Activated CD4-positive, alpha-beta T cell treated with anti-CD3 and anti-CD28 coated beads, Interleukin-2, amount 10 ng/mL, durations not matched to agents 7 days and 5 days (primary cell): ENCODE results near the gene NIBAN1. TPM values are rescaled to one million over a fixed set of nuclear protein-coding genes. Genes with fewer than 3 reads are reported as not detected.
A peak's percentile ranks its signal among the peaks of the same experiment; 100 is the strongest.

Source experiments
- CTCF ChIA-PET: fragments of 350-600 bp; sonication (Branson Sonifier 250); formaldehyde crosslinking; loops from one replicate; lab custom pipeline; 2021; ENCODE audit warnings: antibody characterized with exemption; lab: Charles Lee
- POLR2A ChIA-PET: fragments of 350-600 bp; sonication (Branson Sonifier 250); formaldehyde crosslinking; loops from one replicate; lab custom pipeline; 2021; ENCODE audit warnings: antibody characterized with exemption; lab: Charles Lee
- DNase-seq: peaks from one replicate; pipeline ENCODE4 v3.0.0-alpha.2; 2020
- H3K27ac Mint-ChIP-seq: one replicate; pipeline ENCODE4 v1.8.0; 2021; ENCODE audit warnings: mild to moderate bottlenecking, moderate library complexity, mixed read lengths
- H3K27me3 Mint-ChIP-seq: one replicate; pipeline ENCODE4 v1.8.0; 2021; ENCODE audit warnings: mixed read lengths
- H3K36me3 Mint-ChIP-seq: one replicate; pipeline ENCODE4 v1.8.0; 2021; ENCODE audit warnings: low read depth, mixed read lengths
- H3K4me1 Mint-ChIP-seq: one replicate; pipeline ENCODE4 v1.8.0; 2021; ENCODE audit warnings: mixed read lengths
- H3K4me3 Mint-ChIP-seq: one replicate; pipeline ENCODE4 v1.8.0; 2021; ENCODE audit warnings: mild to moderate bottlenecking, moderate library complexity, mixed read lengths
- H3K9me3 Mint-ChIP-seq: one replicate; pipeline ENCODE4 v1.8.0; 2021; ENCODE audit warnings: mixed read lengths
- total RNA-seq, 2 experiments: library from RNA; stranded (reverse); gene quantifications; one replicate each; pipeline ENCODE4 v1.2.3, GENCODE V29; 2021

The NIBAN1 gene
- total RNA-seq, 2 experiments from 2014 or later, result 57.6 to 60.9 TPM

DNA sequence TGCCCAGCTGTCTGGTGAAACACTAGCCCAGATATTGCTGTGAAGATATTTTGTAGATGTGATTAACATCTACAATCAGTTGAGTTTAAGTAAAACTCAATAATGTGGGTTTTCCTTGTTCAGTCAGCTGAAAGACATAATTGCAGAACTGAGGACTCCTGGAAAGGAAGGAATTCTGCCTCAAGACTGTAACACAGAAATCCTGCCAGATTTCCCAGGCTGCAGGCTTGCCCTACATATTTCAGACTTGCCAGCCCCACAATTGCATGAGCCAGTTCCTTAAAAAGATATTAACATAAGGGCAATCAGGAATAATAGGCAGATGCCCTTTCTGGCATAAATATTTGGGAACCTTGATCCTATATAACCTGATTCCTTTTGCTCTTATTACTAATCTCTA lies 14.2 kb upstream of the NIBAN1 start:
- Mint-ChIP-seq H3K36me3 (no peaks in the 10 kb centered on the region), H3K4me3 (no peak overlapping the region), H3K27ac (no peak overlapping the region), H3K27me3 (peaks cover 31% of the 10 kb centered on the region), H3K4me1 (no peaks in the 10 kb centered on the region), H3K9me3 (no peaks in the 10 kb centered on the region)
- no peak for DNase-seq
- POLR2A ChIA-PET, result no interaction called here
- CTCF ChIA-PET, result no interaction called here

DNA sequence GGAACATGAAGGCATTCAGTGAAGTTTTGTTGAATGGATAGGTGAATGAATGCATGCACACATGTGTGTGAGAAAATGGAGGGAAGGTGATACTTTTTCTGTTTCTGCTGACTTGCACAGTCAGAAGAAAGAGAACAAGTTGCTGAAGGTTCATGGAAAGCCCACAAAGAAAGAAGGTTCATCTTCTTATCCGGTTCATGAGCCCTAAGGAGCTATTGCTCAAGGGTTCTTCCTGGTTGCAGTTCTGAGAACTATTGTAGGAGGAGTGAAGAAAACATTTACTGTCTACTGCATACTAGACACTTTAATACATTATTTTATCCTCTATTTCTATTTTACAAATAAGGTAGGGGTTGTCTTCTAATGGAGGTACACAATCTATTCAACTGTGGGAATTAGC lies 13.4 kb upstream of the NIBAN1 start:
- no peak for DNase-seq
- H3K36me3 Mint-ChIP-seq, result no peaks in the 10 kb centered on the region
- no peak overlapping the region for H3K27ac Mint-ChIP-seq
- CTCF ChIA-PET, result no interaction called here
- H3K4me1 Mint-ChIP-seq, result no peaks in the 10 kb centered on the region
- peaks cover 31% of the 10 kb centered on the region for H3K27me3 Mint-ChIP-seq
- no peaks in the 10 kb centered on the region for H3K9me3 Mint-ChIP-seq
- H3K4me3 Mint-ChIP-seq, result no peak overlapping the region
- POLR2A ChIA-PET, result no interaction called here

DNA sequence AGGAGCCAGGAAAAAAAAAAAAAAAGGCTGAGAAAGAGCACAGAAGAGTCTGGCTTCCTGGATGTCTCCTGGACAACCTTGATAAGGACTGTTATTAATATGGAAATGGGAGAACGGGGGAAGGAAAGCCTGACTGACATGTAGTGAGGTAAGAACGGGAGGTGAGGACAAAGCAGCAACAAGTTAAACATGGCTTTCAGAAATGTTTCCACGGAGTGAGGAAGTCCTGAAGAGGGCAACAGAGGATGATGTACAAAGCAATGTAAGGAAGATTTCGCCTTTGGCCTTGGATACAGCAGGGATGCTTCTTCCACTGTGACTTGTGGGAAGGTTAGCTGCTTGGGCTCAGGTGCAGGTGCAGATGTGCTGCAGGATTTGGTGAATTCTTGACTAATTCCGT lies 11.9 kb upstream of the NIBAN1 start:
- Mint-ChIP-seq H3K36me3 (no peaks in the 10 kb centered on the region), H3K27me3 (peaks cover 26% of the 10 kb centered on the region), H3K4me1 (peaks cover 7% of the 10 kb centered on the region), H3K4me3 (no peak overlapping the region), H3K27ac (no peak overlapping the region), H3K9me3 (no peaks in the 10 kb centered on the region)
- ChIA-PET CTCF (interaction anchor here (1.2 kb wide), 1 partner anchor 181 kb away, joined by 5 read pairs; no protein-coding TSS in a partner anchor), POLR2A (no interaction called here)
- no peak for DNase-seq

DNA sequence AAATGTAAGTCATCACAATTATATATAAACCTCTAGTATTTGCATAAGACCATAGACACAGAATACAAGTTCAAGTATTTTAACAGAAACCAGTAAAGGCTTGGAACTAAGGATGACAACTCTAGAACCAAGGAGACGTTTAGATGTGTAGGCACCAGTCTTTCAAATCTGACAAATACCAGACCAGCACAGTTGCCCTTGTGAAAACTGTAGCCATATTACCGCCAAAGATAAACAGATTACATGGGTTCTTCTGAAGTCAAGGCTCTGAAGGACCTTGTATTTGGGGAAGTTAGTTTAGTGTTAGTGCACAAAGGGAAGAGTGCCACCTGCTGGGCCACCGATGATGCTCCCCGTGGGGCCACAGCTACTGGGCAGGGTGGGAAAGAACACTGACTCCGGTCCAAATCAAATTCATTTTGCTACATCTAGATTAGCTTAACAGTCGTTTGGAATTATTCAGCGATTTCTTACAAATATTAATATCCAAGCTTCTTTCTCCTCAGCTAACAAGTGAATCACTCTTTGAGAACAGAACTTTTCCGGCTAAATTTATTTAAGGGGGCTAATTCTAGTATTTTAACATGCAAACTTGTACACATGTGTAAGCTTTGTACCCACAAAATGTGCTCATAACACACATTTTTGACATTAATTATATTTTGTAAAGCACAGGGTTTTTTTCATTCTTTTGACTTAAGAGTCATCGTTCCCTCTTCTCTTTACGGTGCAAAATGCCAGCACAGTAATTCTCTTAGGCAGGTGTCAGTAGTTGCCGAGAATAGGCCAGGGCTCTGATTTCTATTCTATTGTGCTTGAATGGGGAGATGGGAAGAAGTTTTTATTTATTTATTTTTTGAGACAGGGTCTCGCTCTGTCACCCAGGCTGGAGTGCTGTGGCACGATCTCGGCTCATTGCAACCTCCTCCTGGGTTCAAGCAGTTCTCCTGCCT lies 8.0 kb upstream of the NIBAN1 start:
- Mint-ChIP-seq H3K4me3 (no peak overlapping the region), H3K9me3 (no peaks in the 10 kb centered on the region), H3K4me1 (peaks cover 7% of the 10 kb centered on the region), H3K27ac (no peak overlapping the region), H3K27me3 (peaks cover 26% of the 10 kb centered on the region), H3K36me3 (no peaks in the 10 kb centered on the region)
- CTCF ChIA-PET, result interaction anchor here (0.8 to 2.1 kb wide), 9 partner anchors 12 to 190 kb away, joined by 3 to 15 read pairs (median 4); no protein-coding TSS in a partner anchor
- POLR2A ChIA-PET, result interaction anchor here (0.6 kb wide), 1 partner anchor 175 kb away, joined by 5 read pairs; no protein-coding TSS in a partner anchor
- DNase-seq, result peak; percentile 82

DNA sequence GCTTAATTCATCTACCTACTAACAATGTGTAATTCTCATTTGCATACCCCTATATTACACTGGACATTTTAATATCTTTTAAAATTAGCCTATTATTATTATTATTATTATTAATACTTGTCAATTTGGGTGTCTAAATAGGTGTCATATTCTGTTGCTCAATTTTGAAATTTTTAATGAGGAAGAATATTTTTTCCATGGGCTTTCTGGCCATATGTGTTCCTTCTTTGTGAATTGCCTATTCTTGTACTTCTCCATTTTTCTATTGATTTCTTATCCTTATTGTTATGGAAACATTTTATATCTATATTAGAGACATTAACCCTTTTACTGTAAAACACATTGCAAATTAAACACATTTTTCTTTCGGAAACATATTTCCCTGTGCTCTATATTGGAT lies 6.4 kb upstream of the NIBAN1 start:
- no peak overlapping the region for H3K4me3 Mint-ChIP-seq
- peaks cover 18% of the 10 kb centered on the region for H3K4me1 Mint-ChIP-seq
- no peak overlapping the region for H3K27ac Mint-ChIP-seq
- H3K9me3 Mint-ChIP-seq, result no peaks in the 10 kb centered on the region
- POLR2A ChIA-PET, result no interaction called here
- H3K36me3 Mint-ChIP-seq, result no peaks in the 10 kb centered on the region
- H3K27me3 Mint-ChIP-seq, result peaks cover 21% of the 10 kb centered on the region
- CTCF ChIA-PET, result interaction anchor here (0.6 to 2.1 kb wide), 5 partner anchors 29 to 189 kb away, joined by 3 to 15 read pairs (median 4); no protein-coding TSS in a partner anchor
- no peak for DNase-seq

DNA sequence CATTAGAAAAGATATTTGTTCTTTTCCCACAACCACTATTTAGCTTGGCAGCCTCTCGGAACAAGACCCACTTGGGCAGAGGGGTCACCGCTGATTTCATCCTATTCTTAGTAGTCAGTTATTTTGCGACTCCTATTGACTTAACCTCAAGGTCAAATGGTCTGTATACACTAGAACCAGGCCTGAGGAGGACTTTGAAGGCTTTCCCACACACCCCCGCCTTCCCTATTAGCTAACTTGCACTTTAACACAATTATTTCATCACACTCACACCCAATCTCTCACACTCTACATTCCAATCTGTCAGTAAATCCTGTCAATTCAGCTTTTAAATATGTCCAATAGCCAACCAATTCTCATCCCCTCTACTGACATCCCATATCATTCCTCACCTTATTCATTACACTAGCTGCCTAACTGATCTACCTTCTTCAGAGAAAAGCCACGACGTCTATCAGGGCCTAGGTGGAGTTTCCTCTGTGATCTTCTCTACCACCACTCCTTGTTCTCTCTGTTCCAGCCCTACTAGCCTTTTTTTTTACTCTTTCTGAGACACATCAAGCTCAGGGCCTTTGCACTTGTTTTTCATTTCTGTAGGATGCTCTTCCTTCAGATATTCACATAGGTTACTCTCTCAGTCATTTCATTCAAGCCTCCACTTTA lies 1.0 kb upstream of the NIBAN1 start:
- Mint-ChIP-seq H3K27me3 (peaks cover 13% of the 10 kb centered on the region), H3K27ac (peak overlapping the region; percentile 76), H3K4me3 (peak overlapping the region; percentile 60), H3K4me1 (peaks cover 52% of the 10 kb centered on the region), H3K36me3 (peaks cover 8% of the 10 kb centered on the region), H3K9me3 (no peaks in the 10 kb centered on the region)
- CTCF ChIA-PET, result interaction anchor here (0.8 to 1.2 kb wide), 2 partner anchors 21 to 170 kb away, joined by 4 to 5 read pairs; no protein-coding TSS in a partner anchor
- POLR2A ChIA-PET, result interaction anchor here (0.6 kb wide), 1 partner anchor 124 kb away, joined by 3 read pairs; no protein-coding TSS in a partner anchor
- DNase-seq, result peak; percentile 27

DNA sequence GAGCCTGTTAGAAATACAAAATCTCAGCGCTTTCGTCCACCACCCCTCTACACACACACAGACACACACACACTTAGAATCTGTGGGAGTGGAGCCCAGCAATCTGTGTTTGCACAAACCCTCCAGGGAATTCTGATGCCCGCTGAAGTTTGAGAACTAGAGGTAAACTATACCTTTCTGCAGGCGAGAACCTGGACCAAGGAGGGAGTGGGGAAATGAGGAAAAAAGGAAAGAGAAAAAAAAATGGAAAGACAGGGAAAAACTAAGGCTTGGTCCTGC lies 468 bp upstream of the NIBAN1 start:
- CTCF ChIA-PET, result interaction anchor here (1.2 kb wide), 1 partner anchor 20 kb away, joined by 4 read pairs; no protein-coding TSS in a partner anchor
- Mint-ChIP-seq H3K9me3 (no peaks in the 10 kb centered on the region), H3K36me3 (peaks cover 12% of the 10 kb centered on the region), H3K4me3 (peak overlapping the region; percentile 60), H3K27me3 (peaks cover 13% of the 10 kb centered on the region), H3K27ac (peak overlapping the region; percentile 76), H3K4me1 (peaks cover 55% of the 10 kb centered on the region)
- DNase-seq, result no peak
- POLR2A ChIA-PET, result interaction anchor here (1.0 kb wide), 1 partner anchor 107 kb away, joined by 5 read pairs; no protein-coding TSS in a partner anchor

DNA sequence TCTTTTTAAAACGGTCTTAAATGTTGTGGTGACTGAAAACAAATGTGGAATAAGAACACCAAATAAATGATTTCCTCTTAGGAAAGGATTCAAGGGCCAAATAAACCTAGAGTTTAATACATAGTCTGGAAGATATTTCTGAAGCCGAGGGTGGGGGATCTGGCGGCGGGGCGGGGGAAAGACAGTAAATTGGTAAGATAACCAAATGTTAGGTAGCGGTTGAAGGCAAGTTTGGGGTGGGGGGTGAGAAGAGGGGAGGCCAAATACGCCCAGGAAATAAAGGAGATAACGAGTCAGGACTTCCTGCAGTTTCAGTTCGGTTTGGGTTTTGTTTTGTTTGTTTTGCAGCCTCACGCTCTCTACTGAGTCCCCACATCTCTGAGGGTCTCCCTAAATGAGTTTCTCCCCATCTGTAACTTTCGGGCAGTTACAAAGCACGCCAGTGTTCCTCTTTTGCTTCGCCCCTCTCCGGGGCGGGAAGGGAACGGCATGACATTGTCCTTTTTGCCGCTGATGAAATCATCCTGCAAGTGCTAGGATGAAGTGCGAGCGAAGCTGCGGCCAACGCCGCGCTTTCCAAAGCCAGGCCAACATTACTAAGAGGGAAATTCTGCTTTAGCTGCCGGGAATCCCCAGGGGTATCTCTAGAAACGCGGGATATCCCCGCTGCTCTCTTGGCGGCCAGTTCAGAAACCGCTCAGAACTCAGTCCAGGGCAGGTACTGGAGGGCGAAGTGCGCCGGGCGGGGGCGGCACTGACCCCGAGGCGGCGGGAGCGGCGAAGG lies 844 bp downstream of the NIBAN1 start:
- Mint-ChIP-seq H3K4me1 (peaks cover 65% of the 10 kb centered on the region), H3K27ac (peak overlapping the region; percentile 93), H3K9me3 (no peaks in the 10 kb centered on the region), H3K36me3 (peaks cover 16% of the 10 kb centered on the region), H3K27me3 (peaks cover 9% of the 10 kb centered on the region), H3K4me3 (peak overlapping the region; percentile 95)
- CTCF ChIA-PET, result interaction anchor here (0.6 to 1.3 kb wide), 4 partner anchors 10 to 394 kb away, joined by 3 to 5 read pairs (median 3); no protein-coding TSS in a partner anchor
- DNase-seq, result peak; percentile 33
- POLR2A ChIA-PET, result interaction anchor here (1.0 kb wide), 1 partner anchor 106 kb away, joined by 5 read pairs; no protein-coding TSS in a partner anchor

DNA sequence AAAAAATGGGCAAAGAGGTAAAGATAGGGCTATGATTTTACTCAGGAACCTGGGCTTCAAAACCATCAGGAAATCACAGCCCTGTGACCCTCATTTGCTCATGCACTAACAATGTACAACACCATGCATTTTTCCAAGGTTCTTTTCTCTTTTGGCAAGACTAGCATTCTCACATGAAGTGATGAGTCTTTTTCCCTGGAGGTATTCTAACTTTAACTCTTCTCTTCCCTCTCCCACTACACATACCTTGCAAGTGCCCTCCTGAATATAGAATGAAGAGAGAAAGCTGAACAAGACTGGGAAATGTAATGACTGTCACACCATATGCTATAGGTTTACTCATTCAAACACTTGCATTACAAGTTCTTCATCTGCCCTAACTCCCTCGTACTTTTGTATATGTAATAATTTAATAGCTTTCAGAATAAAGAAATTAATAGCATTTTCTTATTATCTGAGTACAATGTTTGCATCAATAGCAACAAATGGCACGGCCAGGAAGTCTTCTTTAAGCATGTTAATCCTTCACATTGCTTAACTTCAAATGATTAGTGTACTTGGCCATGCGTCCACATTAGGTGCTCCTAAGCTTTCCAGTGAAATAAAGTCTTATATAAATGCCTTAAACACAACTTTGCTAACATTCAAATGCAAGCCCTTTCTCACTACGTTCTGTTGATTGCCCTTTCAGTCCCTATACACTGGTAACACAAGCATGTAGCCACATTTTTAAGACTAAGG lies 1.8 kb downstream of the NIBAN1 start:
- Mint-ChIP-seq H3K27me3 (peaks cover 7% of the 10 kb centered on the region), H3K9me3 (no peaks in the 10 kb centered on the region), H3K27ac (peak overlapping the region; percentile 93), H3K4me1 (peaks cover 70% of the 10 kb centered on the region), H3K4me3 (peak overlapping the region; percentile 95), H3K36me3 (peaks cover 16% of the 10 kb centered on the region)
- ChIA-PET CTCF (interaction anchor here (0.6 to 1.6 kb wide), 3 partner anchors 13 to 69 kb away, joined by 3 to 6 read pairs (median 5); no protein-coding TSS in a partner anchor), POLR2A (no interaction called here)
- no peak for DNase-seq

DNA sequence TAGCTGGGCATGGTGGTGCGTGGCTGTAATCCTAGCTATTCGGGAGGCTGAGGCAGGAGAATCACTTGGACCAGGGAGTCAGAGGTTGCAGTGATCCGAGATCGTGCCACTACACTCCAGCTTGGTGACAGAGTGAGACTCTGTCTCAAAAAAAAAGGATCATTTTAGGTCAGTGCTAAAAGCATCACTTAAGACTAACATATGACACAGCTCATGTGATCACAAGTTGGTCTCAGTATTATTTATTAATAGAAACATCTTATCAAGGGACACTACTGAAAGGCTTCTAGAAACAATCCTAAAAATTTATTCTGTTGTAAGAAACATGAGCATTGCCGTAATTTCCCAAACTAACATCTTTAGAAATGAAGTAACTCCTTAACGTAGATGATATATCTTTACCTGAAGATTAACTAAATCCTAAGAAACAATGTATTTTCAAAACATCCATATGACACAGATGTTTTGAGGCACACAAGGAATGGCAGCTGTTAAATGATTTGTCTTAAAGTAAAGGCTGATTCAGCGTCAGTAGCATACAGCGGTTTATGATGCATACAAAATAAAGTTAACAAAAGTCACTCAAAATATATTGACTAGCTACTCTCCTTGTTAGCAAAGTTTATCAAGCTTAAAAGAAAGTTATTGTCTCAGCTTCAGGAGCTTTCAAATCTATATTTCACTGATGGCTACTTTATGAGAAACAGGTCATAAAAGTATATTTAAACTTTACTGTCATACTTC lies 2.6 kb downstream of the NIBAN1 start:
- Mint-ChIP-seq H3K27ac (peak overlapping the region; percentile 21), H3K4me3 (peak overlapping the region; percentile 95), H3K36me3 (peaks cover 16% of the 10 kb centered on the region), H3K4me1 (peaks cover 74% of the 10 kb centered on the region), H3K9me3 (no peaks in the 10 kb centered on the region), H3K27me3 (peaks cover 3% of the 10 kb centered on the region)
- POLR2A ChIA-PET, result no interaction called here
- DNase-seq, result no peak
- CTCF ChIA-PET, result interaction anchor here (0.9 to 1.6 kb wide), 4 partner anchors 9 to 165 kb away, joined by 3 to 6 read pairs (median 4); no protein-coding TSS in a partner anchor

DNA sequence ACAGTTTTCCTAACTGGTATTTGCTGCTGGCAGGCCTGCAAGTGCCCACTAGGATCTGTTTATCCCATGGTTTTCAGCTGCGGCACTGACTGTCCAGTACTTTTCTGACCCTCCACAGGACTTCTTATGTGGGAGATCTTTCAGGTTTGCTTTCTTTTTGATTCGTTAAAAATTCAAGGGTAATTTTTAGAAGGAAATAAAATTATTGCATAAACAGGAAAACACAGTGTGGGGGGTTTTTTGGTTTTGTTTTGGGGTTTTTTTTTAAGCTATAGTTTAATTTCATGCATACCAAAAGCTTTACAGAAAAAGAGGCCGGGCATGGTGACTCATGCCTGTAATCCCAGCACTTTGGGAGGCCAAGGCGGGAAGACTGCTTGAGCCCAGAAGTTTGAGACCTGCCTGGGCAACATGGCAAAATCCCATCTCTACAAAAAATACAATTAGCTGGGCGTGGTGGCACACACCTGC lies 3.6 kb downstream of the NIBAN1 start:
- Mint-ChIP-seq H3K4me3 (peak overlapping the region; percentile 25), H3K4me1 (peaks cover 69% of the 10 kb centered on the region), H3K27ac (no peak overlapping the region), H3K9me3 (no peaks in the 10 kb centered on the region), H3K27me3 (peaks cover 2% of the 10 kb centered on the region), H3K36me3 (peaks cover 22% of the 10 kb centered on the region)
- CTCF ChIA-PET, result interaction anchor here (0.9 to 1.8 kb wide), 4 partner anchors 8 to 164 kb away, joined by 3 to 8 read pairs (median 4); no protein-coding TSS in a partner anchor
- DNase-seq, result no peak
- POLR2A ChIA-PET, result no interaction called here
